NCI-H2196 treated with DMSO at 0.1 percent for 48 hours (cell line): ENCODE results near the gene MRPS30.
A peak's percentile ranks its signal among the peaks of the same experiment; 100 is the strongest.
"Not testable (repeated sequence)": the region's sequence is repeated elsewhere in the genome, so short reads cannot be mapped to it uniquely, and the experiment has no call there.

Source experiments
- DNase-seq: peaks from one replicate; lab custom pipeline; 2025; ENCODE audit not compliant: unreplicated experiment; lab: John Stamatoyannopoulos, UW

Gene MRPS30

DNA sequence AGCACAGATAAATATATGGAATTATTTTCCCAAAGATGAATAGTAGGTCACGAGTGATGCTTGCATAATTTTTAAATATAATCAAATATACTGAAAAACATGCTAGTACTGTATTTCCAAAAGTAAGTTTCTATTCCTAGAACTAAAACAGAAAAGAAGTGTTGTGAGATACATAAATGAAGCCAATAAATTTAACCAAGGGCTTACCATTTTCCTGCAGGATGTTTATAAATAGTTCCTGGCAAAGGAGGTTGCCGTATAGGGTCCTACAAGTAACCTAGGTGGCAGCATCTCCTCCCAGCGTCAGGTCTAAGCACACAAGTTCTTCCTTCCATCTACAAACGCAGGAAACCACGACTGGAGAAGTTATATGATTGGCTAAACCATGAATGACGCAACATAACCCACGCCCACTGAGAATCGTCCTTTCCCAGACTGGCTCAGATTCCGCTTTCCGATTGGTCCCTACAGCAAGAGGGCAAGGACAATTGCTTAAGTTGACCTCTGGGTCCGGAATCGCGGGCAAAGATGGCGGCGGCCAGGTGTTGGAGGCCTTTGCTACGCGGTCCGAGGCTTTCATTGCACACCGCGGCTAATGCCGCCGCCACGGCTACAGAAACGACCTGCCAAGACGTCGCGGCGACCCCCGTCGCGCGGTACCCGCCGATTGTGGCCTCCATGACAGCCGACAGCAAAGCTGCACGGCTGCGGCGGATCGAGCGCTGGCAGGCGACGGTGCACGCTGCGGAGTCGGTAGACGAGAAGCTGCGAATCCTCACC is at the start of gene MRPS30:
Gene MRPS30 (plus strand): TSS at position 513 of the 780 bp plus-strand sequence. CDS start 16 bp downstream, at position 529.
- DNase-seq: peak; percentile 99

DNA sequence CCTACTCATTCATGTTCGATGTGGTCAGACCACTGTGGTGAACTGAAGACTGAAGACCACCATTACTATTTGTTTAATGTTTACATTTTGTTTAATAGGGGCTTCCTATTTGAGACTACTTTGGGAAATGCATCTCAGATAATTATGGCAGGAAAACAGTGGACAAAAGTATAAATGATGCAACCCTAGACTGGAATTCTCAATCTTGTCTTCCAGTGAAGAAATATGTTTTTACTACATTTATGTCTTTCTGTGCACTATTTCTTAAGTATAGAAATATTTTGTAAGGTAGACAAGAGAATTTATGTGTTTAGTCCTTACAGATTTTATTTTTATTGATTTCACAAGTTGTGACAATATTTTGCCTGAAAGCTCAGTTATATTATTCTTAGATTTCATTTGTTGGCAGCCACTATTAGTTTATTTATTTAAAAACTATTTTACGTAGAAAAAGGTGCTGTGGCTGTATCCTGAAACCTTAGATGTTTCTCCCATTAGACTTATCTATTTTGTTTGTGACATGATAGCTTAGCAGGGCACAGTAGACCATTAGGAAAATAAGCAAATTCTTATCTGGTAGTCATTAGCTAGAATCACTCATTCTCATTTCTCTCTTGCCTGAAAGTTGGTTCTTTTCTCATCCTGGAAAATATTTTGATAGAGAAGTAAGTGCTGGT is 39.4 kb upstream of the MRPS30 start:
- no peak for DNase-seq

DNA sequence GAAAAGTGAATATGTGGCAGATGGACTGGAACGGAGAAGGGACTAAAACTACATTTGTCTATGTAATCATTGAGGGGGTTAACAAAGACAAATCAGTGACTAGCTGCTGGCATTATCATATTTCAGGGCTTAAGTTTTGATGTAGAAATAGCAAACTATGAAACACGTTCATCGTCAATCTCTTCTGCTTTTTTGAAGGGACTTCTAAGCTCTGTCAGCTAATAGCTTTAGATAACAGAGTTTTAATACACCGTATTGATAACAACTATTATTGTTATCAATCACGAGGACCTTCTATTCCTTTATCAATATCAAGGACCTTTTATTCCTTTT is 38.9 kb upstream of the MRPS30 start:
- DNase-seq: no peak

- no peak for DNase-seq
Measured at GRCh38 chr5:44770780-44771717, 37.7 kb upstream of the MRPS30 start.

- not testable (repeated sequence) for DNase-seq
Measured at GRCh38 chr5:44772397-44772796, 36.4 kb upstream of the MRPS30 start.

GRCh38 chr5:44774279-44774880 is 34.4 kb upstream of the MRPS30 start:
- DNase-seq: no peak

DNA sequence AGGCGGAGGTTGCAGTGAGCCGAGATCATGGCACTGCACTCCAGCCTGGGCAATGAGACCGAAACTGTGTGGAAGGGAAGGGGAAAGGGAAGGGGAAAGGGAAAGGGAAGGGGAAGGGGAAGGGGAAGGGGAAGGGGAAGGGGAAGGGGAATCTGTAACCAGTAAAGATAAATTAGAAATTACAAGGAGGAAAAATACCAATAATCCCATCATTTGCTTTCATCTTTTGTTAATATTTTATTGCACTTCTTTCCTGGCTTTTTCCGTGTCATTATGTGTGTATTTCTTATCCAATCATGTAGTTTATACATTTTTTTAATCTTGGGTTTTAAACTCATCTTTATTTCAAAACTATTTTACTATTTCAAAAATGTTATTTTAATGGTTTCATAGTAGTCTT is 29.6 kb upstream of the MRPS30 start:
- no peak for DNase-seq

GRCh38 chr5:44783634-44784315 is 25.0 kb upstream of the MRPS30 start:
- DNase-seq: no peak

DNA sequence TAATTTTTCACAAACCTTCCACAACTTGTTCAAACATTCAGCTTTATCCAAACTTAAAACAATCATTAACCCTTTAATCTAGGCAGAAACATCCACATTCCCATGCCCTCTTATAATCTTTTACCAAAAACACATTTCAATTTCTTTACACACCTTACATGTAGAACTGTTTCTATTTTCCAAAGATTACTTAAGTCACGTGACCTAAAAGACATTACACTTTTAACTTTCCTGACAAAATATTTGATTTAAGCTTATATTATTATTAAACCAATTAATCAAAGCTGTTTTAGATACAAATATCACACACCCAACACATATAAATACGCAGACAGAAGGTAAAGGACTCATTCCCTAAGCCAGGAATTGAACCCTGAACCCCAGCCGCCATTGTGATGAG is 21.0 kb upstream of the MRPS30 start:
- DNase-seq: no peak

GRCh38 chr5:44789372-44789995 is 19.3 kb upstream of the MRPS30 start:
- not testable (repeated sequence) for DNase-seq

- DNase-seq: not testable (repeated sequence)
Measured at GRCh38 chr5:44792031-44792673, 16.6 kb upstream of the MRPS30 start.

- no peak for DNase-seq
Measured at GRCh38 chr5:44794371-44794770, 14.4 kb upstream of the MRPS30 start.

GRCh38 chr5:44795496-44795895 is 13.3 kb upstream of the MRPS30 start:
- DNase-seq: no peak

DNA sequence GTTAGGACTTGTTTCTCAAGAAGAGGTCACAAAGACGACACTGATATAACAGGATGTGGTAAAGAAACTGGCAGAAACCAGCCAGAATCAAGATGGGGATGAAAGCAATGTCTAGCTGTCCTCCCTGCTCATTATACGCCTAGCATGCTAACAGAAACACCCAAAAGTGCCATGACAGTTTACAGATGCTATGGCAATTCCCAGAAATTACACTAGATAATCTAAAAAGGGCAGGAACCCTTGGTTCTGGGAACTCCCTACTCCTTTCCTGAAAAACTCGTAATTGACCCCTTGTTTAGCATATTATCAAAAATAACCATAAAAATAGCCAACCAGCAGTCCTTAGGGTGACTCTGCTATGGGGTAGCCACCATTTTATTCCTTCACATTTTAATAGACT is 10.9 kb upstream of the MRPS30 start:
- DNase-seq: no peak

DNA sequence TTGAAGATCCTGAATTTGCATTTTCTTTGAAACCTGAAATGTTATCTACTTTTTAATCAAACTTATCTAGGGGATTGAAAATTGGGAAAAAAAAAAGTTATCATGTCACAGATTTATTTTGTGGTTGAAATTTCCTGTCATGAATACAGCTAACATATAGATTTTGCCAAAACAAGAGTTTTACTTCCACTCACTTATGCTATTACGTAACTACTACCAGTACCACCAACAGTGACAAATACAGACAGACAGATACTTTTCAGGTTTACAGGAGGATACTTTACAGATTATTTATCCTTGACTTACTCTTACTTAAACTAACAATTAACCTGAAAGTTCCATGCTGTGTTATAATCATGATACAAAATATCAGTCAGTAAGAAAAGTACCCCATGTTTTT is 6.8 kb upstream of the MRPS30 start:
- DNase-seq: no peak

- DNase-seq: no peak
Measured at GRCh38 chr5:44806608-44807007, 2.1 kb upstream of the MRPS30 start.

DNA sequence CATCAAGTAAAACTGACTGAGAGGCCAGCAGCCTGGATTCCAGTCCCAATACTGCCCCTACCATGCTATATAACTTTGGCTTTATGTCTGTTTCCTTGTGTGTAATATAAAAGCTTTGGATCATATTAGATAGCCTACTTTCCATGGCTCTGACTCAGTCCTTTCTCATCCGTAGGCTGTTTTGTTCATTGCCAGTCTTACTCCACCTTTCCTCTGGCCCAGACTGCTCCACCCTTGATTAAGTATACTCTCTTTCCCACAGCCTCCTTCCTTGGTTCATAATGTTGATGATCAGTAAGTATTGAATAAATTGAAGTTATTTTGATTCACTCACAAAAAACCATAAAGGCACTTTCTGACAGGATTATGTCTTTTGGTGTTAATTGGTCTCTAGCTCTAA is 1.5 kb upstream of the MRPS30 start:
- DNase-seq: no peak

GRCh38 chr5:44809215-44809955 is 638 bp downstream of the MRPS30 start:
- DNase-seq: peak; percentile 9

- DNase-seq: no peak
Measured at GRCh38 chr5:44809956-44810420, 1.2 kb downstream of the MRPS30 start.
